Stomach (tissue), 4 donors: ENCODE measurements around the gene NPBWR2.

Source experiments
- POLR2AphosphoS5 ChIP-seq, 3 donors: sonication (generic); formaldehyde crosslinking; IDR thresholded peaks; one replicate each; pipeline ENCODE4 v1.6.1; 2016; ENCODE audit warnings: antibody characterized with exemption in 3 of 3
- TF ChIP-seq, protein P1 (sequence below), 7 experiments: fragments of 450-650 bp in 4 of 7; fragments of 200-600 bp in 3 of 7; sonication (generic) in 3 of 7; IDR thresholded peaks; one replicate each; pipeline ENCODE4 v1.5.1; 2016 to 2019; ENCODE audit warnings: antibody characterized with exemption in 7 of 7, control low read depth in 2 of 7, mild to moderate bottlenecking in 1 of 7

DNA sequence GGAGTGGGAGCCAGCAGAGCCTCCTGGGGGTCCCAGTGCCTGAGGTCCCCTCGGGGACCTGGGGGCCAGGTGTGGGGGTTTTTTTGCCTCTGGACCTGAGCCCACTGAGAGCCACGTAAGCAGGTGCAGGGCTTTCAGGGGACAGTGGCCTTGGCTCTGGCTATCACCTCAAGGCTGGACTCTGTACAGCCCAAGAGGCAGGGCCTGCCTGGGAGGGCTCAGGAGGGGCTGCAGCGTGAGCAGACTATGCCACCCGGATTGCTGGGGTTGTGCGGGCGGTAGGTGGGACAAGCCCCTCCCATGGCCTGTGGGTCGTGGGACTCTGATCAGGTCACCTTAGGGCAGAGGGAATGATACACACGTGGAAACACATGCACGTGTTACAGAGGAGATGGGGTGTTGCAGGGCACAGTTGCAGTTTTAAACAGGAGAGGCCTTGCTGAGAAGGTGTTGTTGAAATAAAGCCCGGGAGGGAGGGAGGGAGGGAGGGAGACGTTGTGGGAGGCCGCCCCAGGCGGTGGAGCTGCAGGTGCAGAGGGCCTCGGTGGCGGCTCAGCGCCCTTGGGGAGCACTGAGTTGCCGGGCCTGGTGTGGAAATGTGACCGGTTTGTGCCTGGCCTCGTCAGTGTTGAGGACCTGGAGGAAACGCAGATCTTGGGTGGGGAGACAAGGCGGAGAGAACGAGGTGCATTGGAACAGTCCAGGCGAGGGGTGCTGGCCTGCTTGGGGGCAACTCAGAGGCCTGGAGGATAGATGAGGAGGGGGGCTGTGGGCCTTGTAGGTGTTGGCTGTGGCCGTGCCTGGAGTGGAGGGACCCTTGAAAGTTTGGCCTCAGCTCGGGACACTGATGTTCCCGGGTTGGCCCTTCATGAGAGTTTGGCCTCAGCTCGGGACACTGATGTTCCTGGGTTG is 42.0 kb downstream of the NPBWR2 start:
- TF ChIP-seq POLR2AphosphoS5 (IDR thresholded peaks at IDR 0.05), result no peak
- TF ChIP-seq, protein P1, sequence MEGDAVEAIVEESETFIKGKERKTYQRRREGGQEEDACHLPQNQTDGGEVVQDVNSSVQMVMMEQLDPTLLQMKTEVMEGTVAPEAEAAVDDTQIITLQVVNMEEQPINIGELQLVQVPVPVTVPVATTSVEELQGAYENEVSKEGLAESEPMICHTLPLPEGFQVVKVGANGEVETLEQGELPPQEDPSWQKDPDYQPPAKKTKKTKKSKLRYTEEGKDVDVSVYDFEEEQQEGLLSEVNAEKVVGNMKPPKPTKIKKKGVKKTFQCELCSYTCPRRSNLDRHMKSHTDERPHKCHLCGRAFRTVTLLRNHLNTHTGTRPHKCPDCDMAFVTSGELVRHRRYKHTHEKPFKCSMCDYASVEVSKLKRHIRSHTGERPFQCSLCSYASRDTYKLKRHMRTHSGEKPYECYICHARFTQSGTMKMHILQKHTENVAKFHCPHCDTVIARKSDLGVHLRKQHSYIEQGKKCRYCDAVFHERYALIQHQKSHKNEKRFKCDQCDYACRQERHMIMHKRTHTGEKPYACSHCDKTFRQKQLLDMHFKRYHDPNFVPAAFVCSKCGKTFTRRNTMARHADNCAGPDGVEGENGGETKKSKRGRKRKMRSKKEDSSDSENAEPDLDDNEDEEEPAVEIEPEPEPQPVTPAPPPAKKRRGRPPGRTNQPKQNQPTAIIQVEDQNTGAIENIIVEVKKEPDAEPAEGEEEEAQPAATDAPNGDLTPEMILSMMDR (IDR thresholded peaks at IDR 0.05), result no peak
